ENCODE results near the gene GGT7.
"Not testable (repeated sequence)": the region's sequence is repeated elsewhere in the genome, so short reads cannot be mapped to it uniquely, and the experiment has no call there.

GGT7 gene

GRCh38 chr20:34842143-34842542, 30.5 kb downstream of the GGT7 start:
- DNase-seq (ENCODE audit: low spot score): no peak

GRCh38 chr20:34834459-34834893, 38.2 kb downstream of the GGT7 start:
- peak; percentile 37 for DNase-seq (ENCODE audit: low spot score)

- no peak for DNase-seq (ENCODE audit: low spot score)
Observed at GRCh38 chr20:34831936-34832335, 40.7 kb downstream of the GGT7 start.

GRCh38 chr20:34829191-34829590, 43.5 kb downstream of the GGT7 start:
- DNase-seq (ENCODE audit: low spot score): no peak

GRCh38 chr20:34825530-34826362, 46.9 kb downstream of the GGT7 start, which contains the start of gene NCOA6:
TSS of gene NCOA6 (minus strand) at chr20:34825651. CDS start at chr20:34782355, 43,296 bp downstream.
- peak; percentile 95 for DNase-seq (ENCODE audit: low spot score)

- peak; percentile 79 for DNase-seq (ENCODE audit: low spot score)
Observed at GRCh38 chr20:34824806-34825529, 47.7 kb downstream of the GGT7 start.

GRCh38 chr20:34824452-34824805, 48.2 kb downstream of the GGT7 start:
- DNase-seq (ENCODE audit: low spot score): peak; percentile 60

- DNase-seq (ENCODE audit: low spot score): no peak
Observed at GRCh38 chr20:34824026-34824425, 48.6 kb downstream of the GGT7 start.

- no peak for DNase-seq (ENCODE audit: low spot score)
Observed at GRCh38 chr20:34820805-34821578, 51.7 kb downstream of the GGT7 start.

- DNase-seq (ENCODE audit: low spot score): no peak
Observed at GRCh38 chr20:34817801-34818200, 54.9 kb downstream of the GGT7 start.

- no peak for DNase-seq (ENCODE audit: low spot score)
Observed at GRCh38 chr20:34817072-34817471, 55.6 kb downstream of the GGT7 start.

- DNase-seq (ENCODE audit: low spot score): no peak
Observed at GRCh38 chr20:34815636-34816035, 57.0 kb downstream of the GGT7 start.

GRCh38 chr20:34808583-34808982, 64.1 kb downstream of the GGT7 start:
- no peak for DNase-seq (ENCODE audit: low spot score)

GRCh38 chr20:34807944-34808465, 64.7 kb downstream of the GGT7 start:
- not testable (repeated sequence) for DNase-seq (ENCODE audit: low spot score)

GRCh38 chr20:34806255-34806654, 66.4 kb downstream of the GGT7 start:
- no peak for DNase-seq (ENCODE audit: low spot score)

- DNase-seq (ENCODE audit: low spot score): no peak
Observed at GRCh38 chr20:34798871-34799270, 73.8 kb downstream of the GGT7 start.

GRCh38 chr20:34798328-34798727, 74.3 kb downstream of the GGT7 start:
- no peak for DNase-seq (ENCODE audit: low spot score)

GRCh38 chr20:34797012-34797995, 75.4 kb downstream of the GGT7 start:
- DNase-seq (ENCODE audit: low spot score): no peak
